LNCAP (cell line): ENCODE results near the gene PDRG1.

Experiments
- CTCF ChIP-seq: fragments of 450-650 bp; IDR thresholded peaks from 2 replicates; pipeline ENCODE4 v1.5.1; 2017; ENCODE audit warnings: mild to moderate bottlenecking

The PDRG1 gene

GRCh38 chr20:31948008-31948407 is 3.8 kb downstream of the PDRG1 start:
- TF ChIP-seq CTCF, result no peak

GRCh38 chr20:31945785-31946184 is 6.1 kb downstream of the PDRG1 start:
- TF ChIP-seq CTCF, result no peak

DNA sequence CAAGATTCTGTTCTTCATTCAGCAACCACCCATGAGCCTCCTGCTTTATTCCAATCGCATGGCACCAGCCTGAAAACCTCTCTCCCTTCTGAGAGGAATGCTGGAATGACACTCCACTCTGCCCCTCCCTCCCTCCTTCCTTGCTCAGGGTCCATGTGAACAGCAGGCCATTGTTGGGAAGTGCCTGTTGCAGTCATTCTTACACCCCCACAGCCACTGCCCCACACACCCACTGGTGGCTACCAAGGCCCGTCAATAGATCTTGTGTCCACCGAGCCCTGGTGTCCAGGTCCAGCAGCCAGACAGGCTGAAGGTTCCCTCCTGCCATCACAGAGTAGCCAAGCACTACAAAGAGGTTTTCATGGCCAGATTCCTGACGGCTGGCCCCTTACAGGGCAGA is 6.5 kb downstream of the PDRG1 start:
- no peak for TF ChIP-seq CTCF

DNA sequence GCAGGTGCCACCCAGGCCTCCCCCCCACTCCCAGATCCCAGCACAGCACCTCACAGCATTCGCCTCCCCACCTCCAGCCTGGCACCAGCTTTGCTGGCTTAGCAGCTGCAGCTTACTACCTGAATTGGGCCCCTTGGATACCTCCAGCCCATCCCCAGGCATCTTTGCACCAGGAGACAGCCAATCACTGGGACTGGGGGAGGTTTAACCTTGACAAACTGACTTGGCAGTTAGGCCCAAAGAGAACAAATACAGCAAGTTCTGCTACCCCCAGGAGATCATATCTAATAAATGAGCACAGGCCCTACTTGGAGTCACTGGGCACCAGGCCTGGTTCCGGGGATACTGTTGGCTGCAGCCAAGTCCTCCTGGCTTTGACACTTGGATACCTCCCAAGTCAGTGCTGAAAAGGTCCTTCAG is 8.8 kb downstream of the PDRG1 start:
- TF ChIP-seq CTCF, result no peak

DNA sequence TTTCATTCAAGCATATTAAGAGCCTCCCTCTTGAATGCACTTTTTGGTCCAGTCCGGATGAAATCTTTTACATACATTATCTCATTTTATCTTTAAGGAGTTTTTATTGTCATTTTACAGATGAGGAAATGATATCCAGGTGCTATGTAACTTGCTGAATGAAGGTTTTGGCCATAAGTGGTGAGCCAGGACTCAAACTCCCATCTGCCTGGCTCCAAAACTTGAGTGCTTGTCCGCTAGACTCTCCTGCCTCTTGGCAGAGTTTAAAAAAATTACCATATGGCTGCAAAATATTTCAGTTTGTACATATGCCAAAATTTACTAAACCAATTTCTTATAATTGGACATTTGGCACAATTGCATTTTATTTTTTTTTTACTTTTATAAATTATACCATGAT is 12.2 kb downstream of the PDRG1 start:
- TF ChIP-seq CTCF, result no peak

DNA sequence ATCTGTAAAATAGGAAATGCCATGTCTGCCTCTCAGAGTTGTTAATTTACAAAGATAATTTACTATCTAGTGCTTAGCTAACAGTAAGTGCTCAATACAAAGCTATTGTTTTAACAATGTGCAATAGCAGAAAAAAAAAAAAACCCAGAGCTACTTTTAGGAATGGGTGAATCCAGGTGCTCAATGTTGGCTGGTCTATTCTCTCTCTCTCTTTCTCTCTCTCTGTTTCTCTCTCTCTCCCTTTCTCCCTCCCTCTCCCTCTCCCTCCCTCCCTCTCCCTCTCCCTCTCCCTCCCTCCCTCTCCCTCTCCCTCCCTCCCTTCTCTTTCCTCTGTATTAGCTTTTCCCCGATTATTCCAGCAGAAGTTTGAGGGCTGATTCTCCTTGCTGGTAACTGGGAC is 14.0 kb downstream of the PDRG1 start:
- no peak for TF ChIP-seq CTCF

DNA sequence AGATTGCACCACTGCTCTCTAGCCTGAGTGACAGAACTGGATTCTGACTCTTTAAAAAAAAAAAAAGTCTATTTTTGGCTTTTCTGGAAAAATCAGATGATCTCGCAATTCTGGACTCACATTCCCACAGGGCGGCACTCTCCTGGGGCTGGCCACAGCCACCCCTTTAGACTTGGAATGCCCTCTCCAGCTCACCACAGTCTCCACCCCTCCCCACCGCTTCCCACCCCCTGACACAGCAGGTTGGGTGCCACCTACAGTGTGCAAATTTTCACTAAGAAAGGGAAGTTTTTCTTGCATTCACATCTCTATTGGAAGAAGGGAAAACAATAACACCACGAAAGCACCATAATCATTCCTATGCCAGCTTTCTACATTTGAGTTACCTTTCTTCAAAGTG is 15.4 kb downstream of the PDRG1 start:
- TF ChIP-seq CTCF, result no peak

- TF ChIP-seq CTCF, result no peak
Observed at GRCh38 chr20:31934968-31935764, 16.7 kb downstream of the PDRG1 start.
